HepG2 (cell line): ENCODE data around the gene SMIM22.

Experiments
- ARID2 ChIP-seq: sonication (generic); formaldehyde crosslinking; IDR thresholded peaks from 2 replicates; pipeline ENCODE4 v1.8.1; 2022; ENCODE audit warnings: mild to moderate bottlenecking, missing genetic modification reagents, borderline replicate concordance
- CHD4 ChIP-seq: fragments of 200-600 bp; sonication (generic); IDR thresholded peaks from 2 replicates; pipeline ENCODE4 v1.7.0; 2017; ENCODE audit warnings: mild to moderate bottlenecking, low read length, borderline replicate concordance
- ELF1 ChIP-seq: sonication (generic); formaldehyde crosslinking; IDR thresholded peaks from 2 replicates; pipeline ENCODE4 v1.4.0; 2020; ENCODE audit warnings: missing genetic modification reagents
- ESRRA ChIP-seq: sonication (generic); formaldehyde crosslinking; IDR thresholded peaks from 2 replicates; pipeline ENCODE4 v1.5.1; 2020; ENCODE audit warnings: mild to moderate bottlenecking, low read depth, missing genetic modification reagents
- ETV5 ChIP-seq: IDR thresholded peaks from 2 replicates; pipeline ENCODE4 v1.6.1; 2018; ENCODE audit warnings: missing biosample characterization, missing genetic modification reagents, inconsistent platforms, borderline replicate concordance
- FOSL1 ChIP-seq: sonication (generic); formaldehyde crosslinking; IDR thresholded peaks from 2 replicates; pipeline ENCODE4 v1.9.0; 2021; ENCODE audit warnings: missing genetic modification reagents, borderline replicate concordance
- HDAC2 ChIP-seq: sonication (generic); formaldehyde crosslinking; IDR thresholded peaks from 2 replicates; pipeline ENCODE4 v1.4.0; 2020; ENCODE audit warnings: missing genetic modification reagents
- MAZ ChIP-seq, 2 experiments: sonication (generic) in 1 of 2; formaldehyde crosslinking in 1 of 2; IDR thresholded peaks; 2 replicates each; pipeline versions ENCODE4 v1.5.0 to v1.6.1; 2012 to 2020; ENCODE audit warnings: low read depth in 2 of 2, mild to moderate bottlenecking in 2 of 2, borderline replicate concordance in 1 of 2, improper control_type of control experiment in 1 of 2, low read length in 1 of 2, missing genetic modification reagents in 1 of 2, moderate library complexity in 1 of 2
- STAT5B ChIP-seq: sonication (generic); formaldehyde crosslinking; IDR thresholded peaks from 2 replicates; pipeline ENCODE4 v1.4.0; 2020; ENCODE audit warnings: missing genetic modification reagents
- ZNF296 ChIP-seq: sonication (generic); formaldehyde crosslinking; conservative IDR thresholded peaks from 2 replicates; pipeline ENCODE4 v1.5.0; 2020; ENCODE audit warnings: mild to moderate bottlenecking, missing genetic modification reagents
- ZNF644 ChIP-seq: IDR thresholded peaks from 2 replicates; pipeline ENCODE4 v1.6.1; 2016; ENCODE audit warnings: low read depth

- no peak for TF ChIP-seq ZNF296 (CRISPR knock-in tag)
- TF ChIP-seq ETV5: no peak
- TF ChIP-seq ELF1 (CRISPR knock-in tag): no peak
- no peak for TF ChIP-seq STAT5B (CRISPR knock-in tag)
- no peak for TF ChIP-seq ARID2
- TF ChIP-seq FOSL1 (CRISPR knock-in tag): no peak
- TF ChIP-seq CHD4: no peak
- TF ChIP-seq HDAC2: no peak
- no peak for TF ChIP-seq ZNF644
- TF ChIP-seq MAZ (IDR thresholded peaks at IDR 0.05; ENCODE audit: borderline replicate concordance, low read depth, low read length): no peak
- no peak for TF ChIP-seq MAZ (CRISPR knock-in tag; IDR thresholded peaks at IDR 0.05; ENCODE audit: low read depth)
- TF ChIP-seq ESRRA (CRISPR knock-in tag): no peak
These were observed 4.1 kb downstream of the SMIM22 start for GRCh38 chr16:4799171-4799855.
